NCI-H2227 (cell line): Measurements from ENCODE around the gene GAD2.

Source experiments
- DNase-seq: peaks from one replicate; lab custom pipeline; 2025; ENCODE audit not compliant: unreplicated experiment; lab: John Stamatoyannopoulos, UW

The GAD2 gene

DNA sequence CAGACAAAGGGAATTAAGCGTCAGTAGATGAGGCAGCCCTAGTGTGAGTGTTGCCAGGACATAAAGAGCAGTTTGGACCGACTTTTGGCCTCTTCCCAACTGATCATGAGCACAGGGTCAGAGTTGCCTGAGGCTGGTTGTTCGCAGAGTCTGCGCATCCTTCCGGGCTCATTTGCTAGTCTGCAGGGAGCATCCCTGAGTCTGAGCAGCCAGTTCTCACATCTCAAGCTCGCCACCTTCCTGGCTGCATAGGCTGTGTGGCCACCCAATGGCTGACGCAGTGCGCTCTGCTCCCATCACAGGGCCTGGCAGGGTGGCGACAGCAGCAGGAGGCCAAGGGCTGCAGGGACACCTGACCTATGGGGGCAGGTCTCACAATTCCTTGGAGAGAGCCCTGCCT lies 5.0 kb downstream of the GAD2 start:
- peak; percentile 50 for DNase-seq

DNA sequence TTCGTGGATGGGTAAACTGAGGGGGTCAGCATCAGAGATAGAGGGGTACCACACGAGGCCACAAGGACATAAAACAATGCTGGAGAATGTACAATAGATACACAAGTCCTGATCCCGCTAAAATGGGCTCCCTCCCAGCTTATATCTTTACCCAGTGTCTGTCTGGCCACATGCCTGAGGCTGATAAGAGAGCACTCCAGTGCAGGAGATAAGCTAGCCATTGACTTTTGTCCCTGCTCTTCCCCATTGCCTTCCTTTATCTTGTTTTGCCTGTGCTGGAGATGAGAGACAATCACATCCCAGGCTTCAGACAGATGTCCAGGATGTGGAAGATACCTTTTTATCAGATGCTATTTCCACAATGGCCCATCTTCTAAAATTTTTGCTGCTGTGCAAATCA lies 6.0 kb downstream of the GAD2 start:
- DNase-seq = no peak

DNA sequence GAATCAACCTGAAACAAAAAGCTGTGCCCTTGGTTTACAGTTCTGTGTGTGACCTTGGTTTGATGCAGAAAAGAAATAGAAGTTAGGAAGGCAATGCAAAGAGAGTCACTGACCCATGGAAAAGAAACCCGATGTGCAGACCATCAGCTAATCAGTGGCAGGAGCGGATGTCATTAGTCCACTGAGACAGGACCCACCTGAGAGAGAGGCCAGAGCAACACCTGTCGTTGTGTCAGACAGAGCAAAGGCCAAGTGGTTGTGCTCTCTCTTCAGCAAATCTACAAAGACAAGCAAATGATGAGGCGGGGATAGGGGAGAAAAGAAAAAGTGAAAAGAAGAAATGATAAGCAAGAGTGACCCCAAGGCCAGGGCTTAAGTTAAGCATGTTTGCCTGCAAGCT lies 8.7 kb downstream of the GAD2 start:
- no peak for DNase-seq

DNA sequence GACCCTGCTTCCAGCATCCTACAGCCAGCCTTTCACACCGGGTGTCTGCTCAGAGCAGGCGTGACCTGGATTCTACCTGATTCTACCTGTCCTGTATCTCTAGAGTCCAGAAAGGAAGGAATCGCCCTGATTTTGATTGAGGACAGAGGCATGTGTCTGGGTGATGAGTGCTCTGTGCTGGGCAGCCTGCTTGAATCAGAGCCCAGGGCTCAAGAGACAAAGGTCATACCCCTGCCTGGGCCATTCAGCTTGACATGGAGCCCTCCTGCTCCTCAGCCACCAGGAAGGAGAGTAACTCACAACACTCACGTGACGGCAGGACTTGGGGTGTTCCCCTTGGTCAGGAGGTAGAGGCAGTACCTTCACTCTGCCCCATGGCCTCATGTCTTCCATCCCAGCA lies 11.2 kb downstream of the GAD2 start:
- no peak for DNase-seq

DNA sequence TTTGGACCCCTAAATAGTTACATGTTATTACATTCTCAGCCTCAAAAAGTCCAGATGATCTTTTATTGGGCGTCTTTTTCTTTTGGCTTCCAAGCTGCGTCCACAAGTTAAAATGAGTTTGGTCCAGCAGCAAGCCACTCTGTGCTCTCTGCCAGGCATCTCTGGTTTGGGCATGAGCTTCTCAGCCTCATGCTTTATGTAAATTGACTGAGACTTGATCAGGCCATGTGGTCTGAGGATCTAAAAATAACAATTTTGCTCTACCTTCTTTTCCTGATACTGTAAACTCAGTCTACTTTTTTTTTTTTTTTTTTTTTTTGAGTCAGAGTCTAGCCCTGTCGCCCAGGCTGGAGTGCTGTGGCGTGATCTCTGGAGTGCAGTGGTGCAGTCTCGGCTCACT lies 15.6 kb downstream of the GAD2 start:
- DNase-seq = no peak

DNA sequence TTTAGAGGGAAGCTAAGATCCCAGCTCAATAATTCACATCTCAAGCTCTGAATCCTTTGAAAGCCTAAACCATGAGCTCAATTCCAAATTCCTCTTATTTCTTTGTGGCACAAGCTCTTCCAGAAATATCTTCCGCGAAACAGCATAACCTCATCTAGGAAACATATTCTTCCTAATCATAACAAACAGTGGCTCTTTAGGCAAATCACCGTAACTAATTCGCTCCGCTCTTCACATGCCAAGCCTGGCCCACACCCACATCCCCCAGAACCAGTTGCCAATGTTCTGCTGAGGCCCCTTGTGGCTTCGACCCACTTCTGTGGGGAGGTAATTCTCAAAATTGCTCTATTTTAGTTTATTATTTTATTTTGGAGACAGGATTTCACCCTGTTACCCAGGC lies 19.2 kb downstream of the GAD2 start:
- no peak for DNase-seq

DNA sequence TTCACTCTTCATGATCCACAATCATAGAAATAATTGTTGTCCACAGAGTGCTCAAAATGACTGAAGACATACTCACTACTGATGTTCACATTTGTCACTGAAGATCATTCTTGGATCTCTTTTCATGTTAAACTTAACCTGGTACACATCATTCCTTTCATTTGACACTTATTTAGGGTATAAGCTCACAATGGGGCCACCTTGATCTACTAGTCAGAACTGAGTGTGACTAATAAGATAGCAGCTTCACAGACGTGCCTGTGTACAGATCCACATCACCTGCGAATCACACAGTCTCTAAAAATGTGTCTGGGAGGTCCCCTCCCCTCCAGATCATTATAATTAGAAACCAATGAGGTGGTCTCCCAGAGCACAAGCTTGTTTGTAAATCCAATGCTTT lies 21.8 kb downstream of the GAD2 start:
- DNase-seq = no peak

DNA sequence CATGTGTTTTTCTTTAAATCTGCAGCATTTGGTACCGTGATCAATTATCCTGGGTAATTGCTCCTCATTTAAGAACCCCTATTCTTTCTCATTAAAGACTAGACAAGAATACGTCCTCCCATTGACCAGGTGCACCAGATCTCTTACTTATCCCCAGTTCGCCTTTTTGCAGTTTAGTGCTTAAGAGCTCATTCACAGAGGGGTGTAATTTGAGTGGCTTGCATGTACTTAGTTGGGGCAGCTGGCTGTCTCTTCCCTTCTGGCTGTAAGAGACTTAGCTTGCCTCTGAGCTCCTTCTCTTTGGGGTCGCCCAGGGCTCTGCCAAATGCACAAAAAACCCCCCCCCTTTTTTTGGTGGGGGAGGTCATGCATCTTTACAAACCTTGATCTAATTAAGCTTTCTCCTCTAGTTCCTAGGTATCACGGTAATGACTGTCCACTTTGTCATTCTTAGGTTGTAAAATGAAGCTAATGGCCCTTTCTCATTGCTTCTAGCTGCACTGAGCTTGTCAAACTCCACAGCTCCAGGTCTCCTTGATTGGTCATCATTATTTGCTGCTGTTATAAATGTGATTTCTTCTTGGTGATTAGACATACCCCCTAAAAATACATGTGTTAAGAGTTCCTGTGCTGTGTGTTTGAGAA lies 26.3 kb downstream of the GAD2 start:
- DNase-seq = peak; percentile 81

DNA sequence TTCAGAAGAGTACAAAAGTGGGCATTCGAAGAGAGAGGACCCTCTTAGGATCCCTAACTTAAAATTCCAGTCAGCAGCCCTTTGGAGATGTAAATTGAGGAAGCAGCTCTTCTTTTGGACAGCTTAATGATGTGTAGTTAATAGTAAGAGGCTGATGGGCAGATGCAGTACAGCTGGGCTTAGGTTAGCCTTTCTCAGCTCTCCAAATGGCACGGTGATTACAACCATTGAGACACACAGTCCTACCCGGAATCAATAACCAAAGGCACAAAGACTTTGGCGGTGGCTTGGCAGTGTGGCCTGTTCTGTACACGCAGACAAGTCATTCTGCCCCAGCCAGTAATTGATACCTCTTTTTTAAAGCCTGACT lies 26.8 kb downstream of the GAD2 start:
- peak; percentile 21 for DNase-seq

DNA sequence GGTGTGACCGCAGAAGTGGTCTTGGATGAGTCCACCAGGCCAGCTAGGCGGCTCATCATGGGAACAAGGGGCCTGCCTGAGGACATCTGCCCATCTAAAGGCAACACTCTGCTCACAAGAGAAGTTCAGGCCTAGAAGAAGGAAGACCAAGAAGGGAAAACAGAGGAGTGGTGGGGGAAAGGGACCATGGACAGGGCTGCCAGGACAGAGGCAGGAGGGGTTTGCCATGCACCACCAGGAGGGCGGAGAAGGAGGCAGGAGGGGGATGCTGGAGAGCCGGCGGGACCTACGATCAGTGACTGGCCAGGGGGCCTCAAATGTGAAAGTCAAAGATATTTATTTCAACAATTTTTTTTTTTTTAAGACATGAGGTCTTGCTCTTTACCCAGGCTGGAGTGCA lies 33.1 kb downstream of the GAD2 start:
- no peak for DNase-seq

DNA sequence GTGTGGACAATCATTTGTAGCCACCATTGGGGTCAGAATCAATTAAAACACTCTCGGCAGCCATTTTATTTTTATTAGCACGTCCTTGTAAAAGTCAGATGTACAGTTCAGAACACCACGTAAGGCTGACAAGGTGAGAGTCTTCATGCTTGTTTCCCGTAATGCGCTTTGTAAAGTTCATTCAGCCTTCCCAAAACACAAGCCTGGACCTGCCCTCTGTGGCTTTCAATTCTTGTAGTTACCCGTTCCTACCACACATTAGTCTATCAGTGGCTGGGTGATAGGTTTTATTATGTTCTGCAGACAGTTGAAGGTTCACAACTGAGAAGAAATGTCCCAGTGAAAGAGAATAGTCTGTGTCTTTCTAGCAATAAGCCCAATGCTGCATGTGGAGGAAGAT lies 35.4 kb downstream of the GAD2 start:
- DNase-seq = no peak

DNA sequence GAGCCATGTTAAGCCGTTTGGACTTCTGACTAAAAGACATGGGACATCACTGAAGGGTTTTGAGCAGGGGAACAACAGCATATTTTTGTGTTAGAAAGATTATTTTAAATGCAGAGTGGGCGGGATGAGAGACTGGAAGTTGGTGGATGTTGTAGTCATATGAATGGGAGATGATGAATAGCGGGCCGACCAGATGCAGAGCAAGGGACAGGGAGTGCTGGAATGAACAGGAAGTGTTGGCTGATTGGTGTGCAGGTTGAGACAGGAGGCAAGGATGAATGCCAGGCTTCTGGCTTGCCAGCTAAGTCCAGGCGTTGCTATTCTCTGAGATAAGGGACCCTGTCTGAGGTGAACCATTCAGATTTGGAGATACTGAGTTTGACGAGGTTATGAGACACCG lies 38.0 kb downstream of the GAD2 start:
- DNase-seq = no peak

DNA sequence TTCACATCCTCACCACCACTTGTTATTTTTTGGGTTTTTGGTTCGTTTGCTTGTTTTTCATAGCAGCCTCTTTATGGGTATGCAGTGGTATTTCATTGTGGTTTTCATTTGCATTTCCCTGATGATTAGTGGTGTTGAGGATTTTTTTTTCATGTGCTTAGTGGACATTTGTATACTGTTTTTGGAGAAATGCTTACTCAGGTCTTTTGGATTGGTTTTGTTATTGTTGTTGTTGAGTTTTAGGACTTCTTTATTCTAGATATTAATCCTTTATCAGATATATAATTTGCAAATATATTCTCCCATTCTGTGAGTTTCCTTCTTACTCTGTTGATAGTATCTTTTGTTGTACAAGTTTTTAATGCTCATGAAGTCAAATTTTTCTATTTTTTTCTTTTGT lies 42.8 kb downstream of the GAD2 start:
- DNase-seq = no peak

DNA sequence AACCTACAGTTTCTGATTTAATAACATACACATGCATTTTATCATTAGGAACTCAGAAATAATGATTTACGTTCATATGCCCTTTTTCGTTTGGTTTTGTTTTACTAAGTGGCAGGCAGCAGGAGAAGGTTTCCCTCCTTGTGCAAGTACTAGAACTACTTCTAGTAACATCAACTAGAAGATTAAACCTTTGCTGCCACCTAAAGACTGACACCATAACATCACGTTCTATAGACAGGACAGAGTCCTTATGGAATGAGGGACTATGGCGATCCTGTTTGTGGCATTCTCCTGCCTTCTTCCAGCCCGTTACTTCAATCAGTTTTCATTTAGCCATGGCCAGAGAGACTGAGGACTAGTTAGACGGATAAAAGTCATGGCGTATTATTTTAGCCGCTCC lies 53.2 kb downstream of the GAD2 start:
- DNase-seq = peak; percentile 45

DNA sequence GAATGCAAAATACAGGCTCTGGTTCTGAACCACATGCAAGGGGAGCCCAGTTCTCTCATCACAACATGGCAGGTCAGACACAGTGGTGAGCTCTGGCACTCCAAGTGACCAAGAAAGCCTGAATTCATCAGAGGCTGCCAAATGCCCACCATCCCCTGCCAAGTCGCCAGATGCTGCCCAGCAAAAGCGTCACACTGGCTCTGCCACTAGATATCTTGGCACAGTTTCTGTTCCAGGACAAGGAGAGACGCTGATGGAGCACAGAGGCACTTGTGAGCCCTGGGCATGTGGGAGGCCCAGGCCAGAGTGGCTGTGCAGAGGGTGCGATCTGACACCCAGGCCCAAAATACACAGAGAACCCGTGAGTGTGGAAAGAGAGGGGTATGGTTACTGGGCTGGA lies 57.8 kb downstream of the GAD2 start:
- no peak for DNase-seq

DNA sequence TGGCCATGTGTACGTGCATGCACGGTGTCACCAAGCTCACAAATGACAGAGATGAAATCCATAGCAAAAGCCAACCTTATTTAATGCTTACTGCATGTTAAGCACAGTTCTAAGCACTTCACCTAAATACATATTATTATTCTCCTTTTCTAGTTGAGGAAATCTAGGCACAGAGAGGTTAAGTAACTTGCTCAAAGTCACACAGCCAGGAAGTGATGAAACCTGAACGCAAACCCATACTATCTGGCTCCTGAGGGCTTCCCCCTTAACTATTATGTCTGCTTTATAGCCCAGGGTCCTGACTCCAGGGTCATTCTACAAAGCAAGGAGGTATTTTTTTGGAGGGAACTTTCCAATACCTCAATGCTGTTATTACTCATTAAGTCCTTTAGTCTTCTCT lies 61.7 kb downstream of the GAD2 start:
- DNase-seq = no peak

DNA sequence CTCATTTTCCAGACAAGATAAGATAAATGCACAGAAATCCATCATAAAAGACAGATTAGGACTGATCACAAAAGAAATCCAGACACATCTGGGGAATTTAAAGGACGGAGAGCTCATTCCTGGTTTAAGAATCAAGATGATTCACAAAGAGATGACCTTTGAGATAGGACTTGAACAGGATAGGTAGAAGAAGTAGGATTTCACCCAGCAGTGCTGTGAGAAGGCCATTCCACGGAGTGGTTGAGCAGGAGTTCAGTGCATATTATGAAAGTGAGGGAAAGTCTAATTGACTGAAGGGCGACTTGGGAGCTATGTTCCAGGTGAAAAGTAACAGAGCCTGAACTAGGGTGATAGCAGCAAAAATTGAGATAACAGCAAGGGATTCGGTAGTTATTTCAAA lies 73.7 kb downstream of the GAD2 start:
- no peak for DNase-seq

DNA sequence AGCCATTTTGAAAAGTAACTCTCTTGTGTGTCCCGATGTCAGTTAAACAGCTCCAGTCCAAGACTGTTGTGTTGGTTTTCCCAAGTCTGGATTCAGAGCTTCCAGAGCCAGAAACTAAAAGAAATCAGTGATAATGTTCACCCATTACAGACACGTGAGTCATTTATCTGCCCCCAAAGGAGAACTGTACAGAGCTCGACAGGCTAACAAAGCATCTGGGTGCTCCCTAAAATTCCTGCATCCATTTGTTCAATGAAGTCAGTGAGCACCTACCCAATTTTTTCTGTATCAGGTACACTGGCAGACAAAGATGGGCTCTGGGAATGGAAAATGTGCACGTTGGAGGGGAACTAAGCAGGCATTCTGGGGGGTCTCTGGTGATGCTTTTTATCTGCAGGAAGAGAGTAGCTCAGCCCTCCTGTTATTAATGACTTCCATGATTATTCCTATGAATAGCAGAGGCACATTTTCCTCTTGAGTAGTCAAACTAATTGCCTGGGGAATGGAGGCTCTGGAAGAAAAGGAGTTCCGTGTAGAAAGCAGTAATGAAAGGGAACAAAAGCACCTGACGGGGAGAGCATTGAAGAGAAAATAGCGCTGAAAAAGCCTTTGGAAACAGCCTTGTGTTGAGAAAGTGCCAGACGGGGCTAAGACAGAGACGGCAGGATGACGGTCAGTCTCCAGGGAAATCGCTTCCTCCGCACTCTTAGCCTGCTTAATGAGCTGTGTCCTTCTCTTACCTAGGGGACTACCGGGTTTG lies 75.3 kb downstream of the GAD2 start:
- DNase-seq = peak; percentile 57

DNA sequence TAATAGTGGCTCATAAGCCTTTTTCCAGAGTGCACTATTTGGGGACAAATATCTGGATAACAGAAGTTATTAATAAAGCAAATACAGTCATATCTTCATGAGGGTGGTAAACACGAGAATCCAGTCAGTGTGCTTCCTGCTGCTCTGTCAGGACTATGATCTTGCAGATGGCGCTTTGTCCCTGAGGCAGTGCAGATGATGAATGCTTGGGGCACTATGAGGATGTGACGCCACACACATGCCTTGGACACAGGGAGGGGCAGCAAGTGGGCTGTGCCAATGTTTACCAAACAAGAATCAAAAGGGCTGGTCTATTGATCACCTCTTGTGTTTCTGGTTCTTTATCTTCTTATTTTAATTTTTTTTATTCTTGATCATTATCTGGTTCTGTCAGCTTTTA lies 79.8 kb downstream of the GAD2 start:
- no peak for DNase-seq

DNA sequence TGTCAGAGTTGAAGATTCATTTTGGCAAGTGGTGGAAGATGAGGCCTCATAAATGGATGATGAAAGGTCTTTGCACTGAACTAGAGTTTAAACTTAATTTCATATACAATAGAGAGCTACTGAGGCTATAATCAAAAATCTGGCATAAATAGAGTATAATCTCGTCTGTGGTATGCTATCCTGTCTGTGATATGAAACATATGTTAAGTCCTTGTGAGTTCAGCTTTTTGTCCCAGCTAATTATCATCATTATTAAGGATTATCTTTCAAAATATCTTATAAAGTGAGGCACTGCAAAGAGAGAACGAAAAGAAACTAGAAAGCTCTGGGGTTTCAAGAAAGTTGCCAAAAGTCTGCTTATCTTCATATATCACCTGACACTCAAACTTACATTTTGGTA lies 83.4 kb downstream of the GAD2 start:
- no peak for DNase-seq

DNA sequence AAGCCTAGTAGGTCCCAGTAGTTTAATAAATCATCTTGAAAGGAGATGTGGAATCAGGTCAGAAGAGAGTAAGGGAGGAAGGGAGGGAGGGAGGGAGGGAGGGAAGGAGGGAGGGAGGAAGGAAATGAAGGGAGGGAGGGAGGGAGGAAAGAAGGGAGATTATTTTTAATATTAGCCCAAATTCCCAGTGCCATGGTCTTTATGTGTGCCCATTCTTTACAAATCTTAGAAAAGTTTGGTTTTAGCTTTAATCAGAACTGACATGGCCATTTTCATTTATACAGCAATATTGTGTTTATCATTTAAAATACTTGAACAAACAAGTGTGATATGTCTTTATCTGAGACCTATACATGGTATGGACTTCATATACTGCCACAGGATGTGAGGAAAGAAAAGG lies 86.8 kb downstream of the GAD2 start:
- no peak for DNase-seq

DNA sequence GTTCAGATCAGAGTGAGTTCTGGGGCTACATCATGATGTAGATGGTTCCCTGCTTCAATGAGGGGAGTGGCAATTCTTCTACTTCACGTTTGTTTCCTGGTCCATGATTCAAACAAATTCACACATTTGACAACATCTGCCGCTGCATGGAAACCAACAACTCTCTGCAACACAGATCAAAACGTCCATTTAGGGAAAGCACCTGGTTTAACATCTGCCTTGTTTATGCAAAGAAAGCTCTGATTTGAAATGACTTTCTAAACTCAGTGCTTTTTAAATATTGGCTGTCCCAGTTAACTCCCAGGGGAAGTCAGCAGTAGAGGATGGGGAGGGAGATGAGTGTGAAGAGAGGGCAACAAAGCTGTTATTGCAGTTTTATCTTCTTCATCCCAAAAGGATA lies 93.8 kb downstream of the GAD2 start:
- no peak for DNase-seq

DNA sequence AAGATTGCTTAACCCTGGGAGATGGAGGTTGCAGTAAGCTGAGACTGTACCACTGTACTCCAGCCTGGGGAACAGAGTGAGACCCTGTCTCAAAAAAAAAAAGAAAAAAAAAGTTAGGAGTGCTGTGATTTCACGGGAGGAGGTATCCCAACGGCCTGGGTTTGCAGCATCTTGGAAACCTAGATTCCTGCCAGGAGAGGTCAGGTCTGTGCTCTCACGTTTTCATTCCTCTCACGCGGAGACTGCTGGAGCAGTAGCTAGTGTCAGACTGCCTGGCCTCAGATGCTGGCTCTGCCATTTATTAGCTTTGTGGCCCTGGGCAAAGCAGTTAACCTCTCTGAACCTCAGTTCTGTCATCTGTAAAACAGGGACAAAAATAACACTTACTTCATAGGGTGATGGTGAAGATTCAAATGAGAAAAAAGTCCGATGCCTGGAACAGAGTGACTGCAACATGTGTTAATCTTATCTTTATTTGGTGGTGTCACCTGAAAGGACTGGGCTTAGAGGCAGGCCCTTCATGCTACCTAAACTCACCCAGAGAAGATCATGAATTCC lies 94.9 kb downstream of the GAD2 start:
- DNase-seq = peak; percentile 17
